HEK293T (cell line): ENCODE results near the gene RAB14.

Source experiments
- ARNT ChIP-seq: fragments of 450-650 bp; IDR thresholded peaks from 2 replicates; pipeline ENCODE4 v1.6.1; 2017; ENCODE audit warnings: mild to moderate bottlenecking
- BHLHE40 ChIP-seq: fragments of 450-650 bp; IDR thresholded peaks from 2 replicates; pipeline ENCODE4 v1.6.1; 2016; ENCODE audit warnings: mild to moderate bottlenecking, moderate library complexity, borderline replicate concordance
- CTBP1 ChIP-seq: fragments of 450-650 bp; IDR thresholded peaks from 2 replicates; pipeline ENCODE4 v1.6.1; 2016; ENCODE audit warnings: borderline replicate concordance
- FOXK2 ChIP-seq: fragments of 450-650 bp; IDR thresholded peaks from 2 replicates; pipeline ENCODE4 v1.6.1; 2016; ENCODE audit warnings: mild to moderate bottlenecking
- FOXM1 ChIP-seq: fragments of 450-650 bp; IDR thresholded peaks from 2 replicates; pipeline ENCODE4 v1.6.1; 2017; ENCODE audit warnings: mild to moderate bottlenecking, borderline replicate concordance
- HDGF ChIP-seq: fragments of 450-650 bp; IDR thresholded peaks from 2 replicates; pipeline ENCODE4 v1.6.1; 2017; ENCODE audit warnings: antibody characterized with exemption, borderline replicate concordance
- L3MBTL2 ChIP-seq: fragments of 450-650 bp; conservative IDR thresholded peaks from 2 replicates; pipeline ENCODE4 v1.6.1; 2016; ENCODE audit warnings: mild to moderate bottlenecking
- LEF1 ChIP-seq: fragments of 450-650 bp; IDR thresholded peaks from 2 replicates; pipeline ENCODE4 v1.6.1; 2017; ENCODE audit warnings: mild to moderate bottlenecking, borderline replicate concordance
- NFRKB ChIP-seq: fragments of 450-650 bp; IDR thresholded peaks from 2 replicates; pipeline ENCODE4 v1.6.1; 2016; ENCODE audit warnings: mild to moderate bottlenecking, moderate library complexity
- PKNOX1 ChIP-seq: fragments of 450-650 bp; IDR thresholded peaks from 2 replicates; pipeline ENCODE4 v1.6.1; 2016
- SP1 ChIP-seq: fragments of 450-650 bp; IDR thresholded peaks from 2 replicates; pipeline ENCODE4 v1.6.1; 2017
- SUZ12 ChIP-seq: fragments of 450-650 bp; IDR thresholded peaks from 2 replicates; pipeline ENCODE4 v1.6.1; 2016; ENCODE audit warnings: mild to moderate bottlenecking
- ZNF384 ChIP-seq: fragments of 450-650 bp; IDR thresholded peaks from 2 replicates; pipeline ENCODE4 v1.6.1; 2016

- no peak for TF ChIP-seq FOXM1
- no peak for TF ChIP-seq BHLHE40
- no peak for TF ChIP-seq HDGF
- no peak for TF ChIP-seq SP1
- TF ChIP-seq NFRKB, result no peak
- TF ChIP-seq ZNF384, result no peak
- no peak for TF ChIP-seq L3MBTL2
- no peak for TF ChIP-seq SUZ12
- no peak for TF ChIP-seq FOXK2
- TF ChIP-seq ARNT, result no peak
- no peak for TF ChIP-seq PKNOX1
- no peak for TF ChIP-seq CTBP1
- TF ChIP-seq LEF1, result no peak
Measured at GRCh38 chr9:121226175-121226574, 24.5 kb upstream of the RAB14 start.
